Inferior parietal cortex (tissue), 1 donor: ENCODE data around the gene MYOF.

Experiments
- DNase-seq: peaks from one replicate; pipeline ENCODE4 v3.0.0-alpha.2; 2016; ENCODE audit errors: extremely low spot score

Gene MYOF, protein sequence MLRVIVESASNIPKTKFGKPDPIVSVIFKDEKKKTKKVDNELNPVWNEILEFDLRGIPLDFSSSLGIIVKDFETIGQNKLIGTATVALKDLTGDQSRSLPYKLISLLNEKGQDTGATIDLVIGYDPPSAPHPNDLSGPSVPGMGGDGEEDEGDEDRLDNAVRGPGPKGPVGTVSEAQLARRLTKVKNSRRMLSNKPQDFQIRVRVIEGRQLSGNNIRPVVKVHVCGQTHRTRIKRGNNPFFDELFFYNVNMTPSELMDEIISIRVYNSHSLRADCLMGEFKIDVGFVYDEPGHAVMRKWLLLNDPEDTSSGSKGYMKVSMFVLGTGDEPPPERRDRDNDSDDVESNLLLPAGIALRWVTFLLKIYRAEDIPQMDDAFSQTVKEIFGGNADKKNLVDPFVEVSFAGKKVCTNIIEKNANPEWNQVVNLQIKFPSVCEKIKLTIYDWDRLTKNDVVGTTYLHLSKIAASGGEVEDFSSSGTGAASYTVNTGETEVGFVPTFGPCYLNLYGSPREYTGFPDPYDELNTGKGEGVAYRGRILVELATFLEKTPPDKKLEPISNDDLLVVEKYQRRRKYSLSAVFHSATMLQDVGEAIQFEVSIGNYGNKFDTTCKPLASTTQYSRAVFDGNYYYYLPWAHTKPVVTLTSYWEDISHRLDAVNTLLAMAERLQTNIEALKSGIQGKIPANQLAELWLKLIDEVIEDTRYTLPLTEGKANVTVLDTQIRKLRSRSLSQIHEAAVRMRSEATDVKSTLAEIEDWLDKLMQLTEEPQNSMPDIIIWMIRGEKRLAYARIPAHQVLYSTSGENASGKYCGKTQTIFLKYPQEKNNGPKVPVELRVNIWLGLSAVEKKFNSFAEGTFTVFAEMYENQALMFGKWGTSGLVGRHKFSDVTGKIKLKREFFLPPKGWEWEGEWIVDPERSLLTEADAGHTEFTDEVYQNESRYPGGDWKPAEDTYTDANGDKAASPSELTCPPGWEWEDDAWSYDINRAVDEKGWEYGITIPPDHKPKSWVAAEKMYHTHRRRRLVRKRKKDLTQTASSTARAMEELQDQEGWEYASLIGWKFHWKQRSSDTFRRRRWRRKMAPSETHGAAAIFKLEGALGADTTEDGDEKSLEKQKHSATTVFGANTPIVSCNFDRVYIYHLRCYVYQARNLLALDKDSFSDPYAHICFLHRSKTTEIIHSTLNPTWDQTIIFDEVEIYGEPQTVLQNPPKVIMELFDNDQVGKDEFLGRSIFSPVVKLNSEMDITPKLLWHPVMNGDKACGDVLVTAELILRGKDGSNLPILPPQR (N-terminal part only)

DNA sequence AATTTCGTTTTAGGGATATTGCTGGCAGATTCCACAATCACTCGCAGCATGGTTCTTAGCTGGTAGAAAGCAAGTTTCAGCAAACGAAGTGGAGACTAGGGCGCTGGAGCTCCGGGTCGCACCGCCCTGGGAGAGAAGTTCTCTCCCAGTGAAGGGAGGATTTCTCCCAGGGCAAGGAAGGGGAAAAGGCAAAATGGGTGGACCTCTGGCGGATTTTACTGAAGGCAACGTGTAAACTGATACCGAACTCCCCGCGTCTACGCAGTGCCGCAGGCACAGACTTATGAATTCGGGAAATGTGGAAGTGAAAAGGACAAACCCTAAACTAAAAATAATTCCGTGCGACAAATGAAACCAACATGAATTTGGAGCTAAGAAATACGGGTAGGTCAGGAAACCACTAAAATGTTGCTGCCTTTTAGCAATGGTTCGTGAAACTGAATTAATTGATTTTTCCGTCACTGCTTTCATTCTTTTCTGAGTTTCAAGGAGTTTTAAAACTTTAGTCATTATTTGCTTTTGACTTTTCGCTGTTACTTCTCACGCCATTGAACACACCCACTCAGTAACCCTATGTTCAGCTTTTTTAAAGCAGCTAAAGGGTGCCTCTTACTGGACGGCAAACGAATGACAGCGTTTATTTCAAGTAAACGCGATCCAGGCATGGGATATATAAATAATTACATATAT is at the start of gene MYOF:
MYOF (minus strand) TSS at position 190 of the 690 bp plus-strand sequence; CDS start at position 50, 140 bp downstream.
- peak; percentile 67 for DNase-seq

DNA sequence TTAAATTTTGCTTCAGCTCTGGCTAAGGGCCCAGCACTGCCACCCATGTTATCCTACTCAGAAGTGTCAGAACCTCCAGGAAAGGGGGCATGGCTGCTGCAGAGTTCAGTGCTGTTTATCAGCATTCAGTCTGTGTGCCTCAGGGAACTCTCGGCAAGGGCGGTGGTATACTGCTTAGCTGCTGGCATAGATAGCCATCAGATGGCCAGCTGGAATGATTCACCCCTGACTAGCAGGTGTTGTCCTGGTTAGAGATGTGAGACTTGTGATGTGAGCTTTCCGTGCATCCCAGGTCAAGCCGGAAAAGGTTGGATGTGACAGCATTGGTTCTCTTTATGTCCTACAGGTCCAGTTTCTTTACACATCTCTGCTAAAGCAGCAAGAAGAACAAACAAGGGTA is 36.4 kb upstream of the MYOF start:
- no peak for DNase-seq

DNA sequence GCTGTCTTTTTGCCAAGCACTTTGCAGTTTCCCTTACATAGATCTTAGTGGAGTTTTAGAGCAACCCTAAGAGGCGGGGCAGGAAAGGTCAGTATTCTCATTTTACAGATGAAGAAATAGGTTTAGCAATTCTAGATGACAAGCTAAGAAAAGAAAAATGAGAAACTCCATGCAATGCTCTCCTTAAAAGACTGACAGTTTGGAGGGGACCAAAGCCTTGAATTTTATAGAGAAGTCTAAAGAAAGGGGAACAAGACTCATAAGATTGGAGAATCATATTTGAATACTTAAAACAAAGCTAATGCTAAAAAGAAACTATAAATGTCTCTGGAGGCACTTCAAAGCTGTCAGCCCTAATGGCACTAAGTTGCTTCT is 33.9 kb upstream of the MYOF start:
- DNase-seq, result no peak

DNA sequence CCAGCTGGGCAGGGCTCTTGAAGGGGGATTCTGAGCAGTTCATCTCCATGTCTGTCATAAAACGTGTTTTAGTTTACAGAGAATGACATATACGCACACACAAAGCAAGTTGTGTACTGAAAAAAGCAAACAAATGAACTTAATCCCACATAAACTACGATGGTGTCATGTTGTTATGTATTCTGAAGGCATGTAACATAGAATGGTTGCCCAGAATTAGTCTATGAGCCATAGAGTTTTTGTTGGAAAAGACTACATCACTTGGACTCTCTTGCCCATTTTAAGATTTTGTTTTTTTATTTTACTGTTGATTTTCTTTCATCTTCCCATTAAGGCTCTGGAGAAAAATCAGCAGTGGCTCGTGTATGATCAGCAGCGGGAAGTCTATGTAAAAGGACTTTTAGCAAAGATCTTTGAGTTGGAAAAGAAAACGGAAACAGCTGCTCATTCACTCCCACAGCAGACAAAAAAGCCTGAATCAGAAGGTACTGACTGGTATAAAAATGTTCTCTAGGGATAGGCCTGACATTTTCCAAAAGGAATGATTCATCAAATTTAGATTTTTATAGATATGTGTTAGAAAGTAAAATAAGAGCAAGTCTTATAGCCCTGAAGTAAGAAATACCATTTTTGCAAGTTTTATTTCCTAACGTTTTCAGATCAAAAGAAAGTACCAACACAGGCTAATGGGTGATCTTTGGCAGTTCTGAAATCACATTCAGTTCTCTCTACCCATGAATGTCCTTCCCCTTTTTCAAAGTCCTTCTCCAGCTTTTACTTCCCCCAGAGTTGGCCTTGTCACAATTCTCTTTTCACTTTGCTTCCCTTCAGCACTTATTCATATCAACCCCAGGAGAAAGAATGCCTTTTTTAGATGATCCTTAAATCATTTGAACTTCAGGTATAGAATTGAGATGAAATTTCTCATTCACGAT is 33.2 kb upstream of the MYOF start:
- peak; percentile 64 for DNase-seq

DNA sequence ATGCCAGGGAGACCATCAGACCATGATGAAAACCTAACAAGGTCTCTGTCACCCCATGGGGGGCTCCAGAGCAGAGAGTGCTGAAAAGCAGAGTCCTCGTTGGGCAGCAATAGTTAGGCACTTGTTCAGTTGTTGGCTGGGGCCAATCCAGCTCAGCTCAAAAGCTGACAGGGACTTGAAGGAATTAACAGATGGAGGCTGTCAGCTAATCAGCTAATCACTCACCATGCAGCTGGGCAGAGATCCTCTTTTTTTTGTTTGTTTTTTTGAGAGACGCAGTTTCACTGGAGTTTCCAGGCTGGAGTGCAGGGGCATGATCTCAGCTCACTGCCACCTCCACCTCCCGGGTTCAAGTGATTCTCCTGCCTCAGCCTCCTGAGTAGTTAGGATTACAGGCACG is 32.4 kb upstream of the MYOF start:
- DNase-seq, result no peak

DNA sequence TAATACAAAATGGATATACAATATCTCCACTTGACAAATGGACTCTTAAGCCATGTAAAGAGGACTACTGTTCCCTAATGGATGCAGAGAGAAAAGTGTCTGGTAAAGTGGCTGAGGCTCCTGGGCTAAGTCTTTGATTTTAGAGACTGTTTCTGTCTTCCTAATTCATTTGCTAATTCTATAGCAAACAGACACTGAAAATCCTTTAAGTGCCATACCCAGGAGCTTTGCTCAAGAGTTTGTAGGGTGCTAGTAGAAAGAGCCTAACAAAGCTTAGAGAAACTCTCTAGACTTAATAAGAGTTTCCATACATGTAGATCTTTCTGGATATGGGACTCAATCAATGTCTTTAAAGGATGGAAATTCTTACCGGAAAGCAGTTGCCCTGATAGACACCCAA is 31.0 kb upstream of the MYOF start:
- DNase-seq, result no peak

DNA sequence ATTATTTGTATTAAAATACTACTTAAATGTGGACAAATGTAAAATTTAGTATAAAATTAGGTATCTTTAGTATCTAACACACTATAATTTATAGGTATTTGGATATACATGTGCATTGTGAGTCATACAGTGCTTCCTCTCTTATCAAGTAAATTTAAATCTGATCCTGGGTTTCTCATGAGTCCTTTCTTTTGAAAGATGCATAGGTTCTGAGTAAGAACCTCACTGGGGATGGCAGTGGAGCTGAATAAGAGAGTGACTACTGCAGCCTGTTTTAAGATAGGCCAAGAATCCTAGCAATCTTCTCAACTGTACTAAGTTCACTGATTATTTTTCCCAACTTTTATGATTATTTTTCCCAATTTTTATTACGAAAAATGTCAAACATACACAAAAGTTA is 30.4 kb upstream of the MYOF start:
- no peak for DNase-seq

DNA sequence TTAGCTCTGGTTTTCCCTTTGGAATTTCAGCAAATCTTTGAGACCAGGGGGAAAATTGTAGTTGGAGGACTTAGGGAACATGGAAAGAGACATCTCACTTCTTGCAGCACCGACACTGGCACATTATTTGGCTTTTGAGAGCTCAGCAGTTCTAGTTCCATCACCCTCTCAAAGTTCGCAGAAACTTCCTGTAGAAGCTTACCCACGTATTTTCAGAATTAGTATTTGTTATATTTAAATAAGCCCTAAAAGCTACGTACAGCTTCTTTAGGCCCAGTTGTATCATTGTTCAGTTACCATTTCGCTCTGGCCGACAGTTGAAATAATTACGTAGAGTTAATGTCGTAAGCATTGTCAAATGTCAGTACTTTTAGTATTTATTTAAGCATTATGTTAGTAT is 27.7 kb upstream of the MYOF start:
- no peak for DNase-seq

DNA sequence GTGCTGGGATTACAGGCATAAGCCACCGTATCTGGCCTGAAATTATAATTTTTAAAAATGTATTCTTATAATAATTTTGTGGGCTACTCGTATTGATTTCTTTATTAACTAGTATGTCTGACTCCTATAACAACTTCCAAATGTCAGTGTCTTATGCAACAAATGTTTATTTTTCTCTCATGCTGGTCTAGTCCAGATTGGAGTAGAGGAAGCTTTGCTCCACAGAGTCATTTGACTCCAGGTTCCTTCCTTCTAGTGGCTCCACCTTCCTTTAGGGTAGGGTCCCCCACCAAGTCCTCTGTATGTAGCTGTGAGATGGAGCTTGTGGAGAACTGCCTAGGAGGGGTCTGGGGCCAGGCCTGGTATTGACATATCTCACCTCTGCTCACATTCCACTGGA is 22.9 kb upstream of the MYOF start:
- no peak for DNase-seq

DNA sequence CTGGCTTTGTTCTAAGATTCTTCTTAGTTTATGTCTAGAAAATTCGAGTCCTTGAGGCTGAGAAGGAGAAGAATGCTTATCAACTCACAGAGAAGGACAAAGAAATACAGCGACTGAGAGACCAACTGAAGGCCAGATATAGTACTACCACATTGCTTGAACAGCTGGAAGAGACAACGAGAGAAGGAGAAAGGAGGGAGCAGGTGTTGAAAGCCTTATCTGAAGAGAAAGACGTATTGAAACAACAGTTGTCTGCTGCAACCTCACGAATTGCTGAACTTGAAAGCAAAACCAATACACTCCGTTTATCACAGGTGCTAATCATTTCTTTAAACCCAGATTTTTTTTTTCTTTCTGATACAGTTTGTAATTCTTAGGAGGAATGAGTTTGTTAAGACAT is 20.9 kb upstream of the MYOF start:
- no peak for DNase-seq

DNA sequence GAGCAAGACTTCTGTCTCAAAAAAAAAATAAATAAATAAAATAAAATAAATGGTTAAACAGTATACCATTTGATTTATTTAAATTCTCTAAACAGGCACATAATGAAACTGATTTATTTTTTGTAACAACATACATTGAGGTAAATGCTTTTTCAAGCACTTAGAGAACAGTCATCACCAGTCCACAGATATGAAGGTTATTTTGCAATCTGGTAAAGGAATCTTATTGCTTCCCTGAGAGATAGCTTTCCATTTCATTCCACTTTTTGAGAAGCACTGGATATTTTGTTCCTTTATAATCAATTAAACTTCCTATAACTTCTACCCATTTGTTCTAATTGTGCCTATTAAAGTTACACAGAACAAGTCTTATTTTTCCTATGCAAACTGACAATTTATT is 19.5 kb upstream of the MYOF start:
- DNase-seq, result no peak

DNA sequence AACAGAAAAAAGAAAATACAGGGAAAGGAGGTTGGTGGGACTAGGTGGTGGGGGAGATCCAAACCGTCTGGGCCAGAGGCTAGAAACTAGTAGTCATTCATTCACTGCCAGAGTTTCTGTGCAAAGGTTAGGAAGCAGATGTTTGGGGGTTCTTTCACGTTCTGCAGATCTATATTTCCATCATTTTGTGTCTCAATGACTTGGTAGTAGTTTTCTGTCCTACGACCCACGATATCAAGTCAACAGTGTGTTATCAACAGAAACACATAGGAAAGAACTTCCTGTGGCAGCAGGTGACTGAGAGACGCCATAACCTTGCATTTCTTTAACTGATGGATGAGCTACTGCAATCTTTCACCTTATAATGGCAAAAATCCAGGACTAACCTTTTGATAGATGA is 16.0 kb upstream of the MYOF start:
- no peak for DNase-seq

DNA sequence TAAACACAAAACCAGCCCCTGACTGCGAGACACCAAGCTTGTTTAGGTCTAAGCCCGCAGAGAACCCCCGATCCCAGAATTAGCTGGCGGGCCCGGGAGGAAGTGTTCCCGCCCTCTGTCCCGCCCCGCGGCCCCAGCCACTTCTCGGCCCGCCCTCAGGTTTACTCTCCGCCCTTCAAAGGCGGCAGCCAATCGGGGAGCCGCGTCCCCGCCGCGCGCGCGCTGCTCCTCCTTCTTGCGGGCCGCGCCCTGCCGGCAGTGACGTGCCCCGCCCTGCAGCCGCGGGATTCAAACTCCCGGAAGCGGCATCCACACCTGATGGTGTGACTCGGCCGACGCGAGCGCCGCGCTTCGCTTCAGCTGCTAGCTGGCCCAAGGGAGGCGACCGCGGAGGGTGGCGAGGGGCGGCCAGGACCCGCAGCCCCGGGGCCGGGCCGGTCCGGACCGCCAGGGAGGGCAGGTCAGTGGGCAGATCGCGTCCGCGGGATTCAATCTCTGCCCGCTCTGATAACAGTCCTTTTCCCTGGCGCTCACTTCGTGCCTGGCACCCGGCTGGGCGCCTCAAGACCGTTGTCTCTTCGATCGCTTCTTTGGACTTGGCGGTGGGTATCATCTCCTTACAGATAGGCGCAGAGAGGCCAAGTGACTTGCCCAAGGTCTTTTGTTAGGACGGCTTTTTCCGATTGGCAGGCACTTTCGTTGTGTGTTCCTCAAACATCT is 14.3 kb upstream of the MYOF start, which contains the start of gene CEP55:
CEP55 (plus strand) TSS at position 291 of the 720 bp plus-strand sequence. CDS start 3,440 bp downstream, outside the sequence.
- DNase-seq, result peak; percentile 89

DNA sequence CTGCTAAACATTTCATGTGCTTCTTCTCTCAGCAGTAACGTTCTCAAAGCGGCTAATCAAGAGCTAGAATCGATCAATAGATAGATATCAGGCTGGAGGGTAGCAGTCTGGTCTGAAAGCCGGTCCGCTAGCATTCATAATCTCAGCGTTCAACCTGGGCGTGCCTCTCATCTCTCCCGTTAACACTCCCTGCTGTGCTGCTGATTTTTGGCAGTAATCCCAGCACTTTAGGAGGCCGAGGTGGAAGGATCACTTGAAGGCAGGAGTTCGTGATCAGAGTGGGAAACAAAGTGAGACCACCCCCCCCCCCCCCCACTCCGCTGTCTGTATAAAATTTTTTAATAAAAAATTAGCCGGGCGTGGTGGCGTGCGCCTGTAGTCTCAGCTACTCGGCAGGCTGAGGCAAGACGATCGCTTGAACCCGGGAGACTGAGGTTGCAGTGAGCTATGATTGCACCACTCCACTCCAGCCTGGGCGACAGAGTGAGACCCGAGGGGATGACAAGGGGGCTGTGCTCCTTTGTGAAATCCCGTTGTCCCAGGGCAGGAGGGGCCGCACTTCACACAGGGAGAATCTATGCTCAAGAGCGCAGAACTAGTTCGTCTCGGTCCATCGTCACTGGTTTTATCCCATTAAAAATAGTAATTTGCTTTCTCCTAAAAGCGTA is 13.7 kb upstream of the MYOF start:
- no peak for DNase-seq

DNA sequence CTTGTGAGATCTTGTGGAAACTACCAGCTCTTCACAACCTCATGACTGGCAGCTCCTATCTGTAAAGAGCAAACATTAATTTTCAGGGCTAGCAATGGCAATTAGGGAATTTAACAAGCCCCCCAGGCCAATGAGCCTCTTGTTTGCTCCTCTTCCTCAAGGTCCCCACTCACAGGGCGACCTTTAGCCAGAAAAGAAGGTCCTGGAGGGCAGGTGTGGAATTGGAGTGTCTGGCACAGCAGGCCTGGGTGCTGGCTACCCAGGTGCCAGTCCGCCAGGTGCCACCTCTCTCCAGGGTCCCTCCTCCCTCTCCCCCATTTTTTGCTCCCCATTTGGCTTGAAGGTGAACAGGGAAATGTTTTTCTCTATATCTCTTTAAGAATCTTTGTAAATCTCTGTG is 12.4 kb upstream of the MYOF start:
- no peak for DNase-seq

DNA sequence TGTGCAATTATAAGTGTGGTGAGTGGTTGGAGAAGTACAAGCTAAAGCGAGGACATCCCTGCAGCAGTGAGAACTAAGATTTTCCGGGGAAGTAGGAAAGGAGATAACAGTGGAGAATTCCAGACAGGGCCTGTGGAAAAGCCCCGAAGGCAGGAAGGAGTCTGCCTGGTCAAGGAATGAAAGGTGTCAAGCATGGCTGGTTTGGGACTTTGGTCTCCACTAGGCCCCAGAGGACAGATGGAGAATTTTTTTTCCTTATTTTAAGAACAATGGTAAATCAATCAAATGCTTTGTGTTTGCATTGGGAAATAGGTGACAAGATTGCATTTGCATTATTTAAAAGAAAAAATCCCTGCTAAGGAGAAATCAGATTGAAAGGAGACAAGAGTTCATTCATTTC is 11.0 kb upstream of the MYOF start:
- DNase-seq, result no peak

DNA sequence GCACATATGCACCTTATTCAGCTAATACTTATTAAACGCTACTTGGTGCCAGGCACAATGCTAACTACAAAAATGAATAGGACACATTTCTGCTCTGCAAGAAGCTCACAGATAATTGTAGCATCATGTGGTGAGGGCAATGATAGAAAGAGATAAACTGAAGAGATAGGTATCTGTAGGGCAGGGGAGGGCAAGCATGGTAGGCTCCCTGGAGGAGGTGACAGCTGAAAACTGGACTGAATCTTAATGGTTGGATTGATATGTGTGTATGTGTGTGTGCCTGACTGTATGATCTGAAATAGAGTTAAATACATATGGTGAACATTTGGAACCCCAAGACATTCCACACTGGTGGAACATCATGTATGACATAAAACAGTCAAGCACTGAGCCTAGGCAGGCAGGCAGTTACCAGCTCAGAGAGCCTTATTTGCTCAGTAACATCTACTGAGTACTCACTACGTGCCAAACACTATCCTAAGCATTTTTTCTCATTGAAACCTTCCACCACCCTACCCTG is 9.5 kb upstream of the MYOF start:
- DNase-seq, result no peak

DNA sequence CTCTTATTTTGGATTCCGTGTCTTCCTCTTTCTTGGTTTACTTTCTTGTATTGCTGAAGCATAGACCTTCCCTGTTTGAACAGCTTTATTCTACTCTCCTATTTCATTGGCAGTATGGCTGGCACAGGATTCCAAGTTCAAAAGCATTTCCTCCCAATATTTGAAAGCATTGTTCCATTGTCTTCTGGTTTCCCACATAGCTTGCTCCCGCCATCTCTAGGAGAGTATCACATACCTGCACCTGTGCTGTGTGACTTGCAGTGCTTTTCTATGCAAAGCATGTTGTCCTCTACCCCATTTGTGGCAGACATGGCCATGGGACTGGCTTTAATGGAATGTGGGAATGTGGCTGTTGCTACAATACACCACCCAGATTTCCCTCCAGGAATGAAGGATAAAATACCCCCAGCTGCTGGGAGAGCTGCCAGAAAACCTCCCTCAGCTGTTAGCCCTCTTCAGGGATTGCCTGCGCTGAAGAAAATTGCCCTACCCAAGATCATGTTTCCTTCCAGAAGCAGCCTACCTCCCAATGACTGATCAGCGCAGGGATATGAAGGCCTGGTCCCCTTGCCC is 6.9 kb upstream of the MYOF start:
- no peak for DNase-seq
